IMR-90 (cell line): Measurements from ENCODE around the gene ARHGEF7. TPM values are rescaled to one million over a fixed set of nuclear protein-coding genes. Genes with fewer than 3 reads are reported as not detected.

ENCODE experiments used
- ATAC-seq: fragments of 200-7000 bp; cut with Tn5 transposase; 2 replicates; pipeline ENCODE4 v1.9.1; 2020; ENCODE audit warnings: low read depth, mild to moderate bottlenecking, moderate library complexity
- BruUV-seq: library from RNA; stranded (reverse); fragments of 400-500 nt; replicated peaks from 2 replicates; lab custom pipeline; 2021; lab: Mats Ljungman, UMichigan
- CTCF ChIA-PET: fragments of 300-600 bp; formaldehyde crosslinking; extraction: SDS; loops from one replicate; lab custom pipeline; 2021; ENCODE audit warnings: antibody characterized with exemption; lab: Yijun Ruan, JAX
- POLR2A ChIA-PET: fragments of 300-600 bp; sonication (Branson Sonifier 250); formaldehyde crosslinking; loops from one replicate; lab custom pipeline; 2022; ENCODE audit warnings: antibody characterized with exemption; ENCODE audit not compliant: unreplicated experiment; lab: Charles Lee
- DNase-seq: peaks from one replicate; pipeline ENCODE4 v3.0.0; 2013
- H2AFZ ChIP-seq: replicated peaks from 2 replicates; pipeline ENCODE3; 2013; ENCODE audit warnings: low read length, mild to moderate bottlenecking; ENCODE audit not compliant: poor library complexity
- H2AK5ac ChIP-seq: 2 replicates; pipeline ENCODE4 v1.6.1; 2013; ENCODE audit warnings: low read depth, low read length, inconsistent platforms
- H2AK9ac ChIP-seq: replicated peaks from 2 replicates; pipeline ENCODE3; 2013; ENCODE audit warnings: mild to moderate bottlenecking, low read depth, low read length, moderate library complexity; ENCODE audit not compliant: poor library complexity
- H2BK120ac ChIP-seq: 2 replicates; pipeline ENCODE4 v1.6.1; 2013; ENCODE audit warnings: low read depth, low read length, inconsistent platforms
- H2BK15ac ChIP-seq: 3 replicates; pipeline ENCODE4 v1.6.1; 2013; ENCODE audit warnings: low read depth, low read length, inconsistent platforms
- H2BK20ac ChIP-seq: 2 replicates; pipeline ENCODE4 v1.6.1; 2013; ENCODE audit warnings: low read depth, mild to moderate bottlenecking, inconsistent platforms, low read length, moderate library complexity
- H2BK5ac ChIP-seq: 2 replicates; pipeline ENCODE4 v1.6.1; 2013; ENCODE audit warnings: mild to moderate bottlenecking, low read depth, low read length, inconsistent platforms; ENCODE audit not compliant: poor library complexity, severe bottlenecking
- H3K14ac ChIP-seq: replicated peaks from 2 replicates; pipeline ENCODE4 v1.6.1; 2013; ENCODE audit warnings: low read depth, low read length, inconsistent platforms
- H3K18ac ChIP-seq: 2 replicates; pipeline ENCODE4 v1.6.1; 2013; ENCODE audit warnings: low read depth, low read length, control low read depth
- H3K23ac ChIP-seq: 2 replicates; pipeline ENCODE4 v1.6.1; 2013; ENCODE audit warnings: low read depth, low read length, inconsistent platforms
- H3K27ac ChIP-seq: 2 replicates; pipeline ENCODE4 v1.5.1; 2013; ENCODE audit warnings: mild to moderate bottlenecking, control low read depth, low read length; ENCODE audit not compliant: insufficient read depth
- H3K27me3 ChIP-seq: 2 replicates; pipeline ENCODE4 v1.6.1; 2013; ENCODE audit warnings: low read length; ENCODE audit not compliant: control insufficient read depth, insufficient read depth
- H3K36me3 ChIP-seq: 2 replicates; pipeline ENCODE4 v1.6.1; 2013; ENCODE audit warnings: low read length, mixed read lengths; ENCODE audit not compliant: control insufficient read depth, insufficient read depth
- H3K4ac ChIP-seq: 2 replicates; pipeline ENCODE4 v1.6.1; 2013; ENCODE audit warnings: low read depth, low read length, inconsistent platforms
- H3K4me1 ChIP-seq: 2 replicates; pipeline ENCODE4 v1.6.1; 2013; ENCODE audit warnings: low read length, mixed read lengths; ENCODE audit not compliant: control insufficient read depth, insufficient read depth
- H3K4me2 ChIP-seq: 2 replicates; pipeline ENCODE4 v1.6.1; 2013; ENCODE audit warnings: low read depth, mild to moderate bottlenecking, control low read depth, low read length, moderate library complexity
- H3K4me3 ChIP-seq: 2 replicates; pipeline ENCODE4 v1.5.1; 2013; ENCODE audit warnings: low read depth, mild to moderate bottlenecking, control low read depth, low read length, moderate library complexity; ENCODE audit not compliant: insufficient read depth
- H3K56ac ChIP-seq: 2 replicates; pipeline ENCODE4 v1.6.1; 2013; ENCODE audit warnings: low read length, inconsistent platforms; ENCODE audit not compliant: insufficient read depth; ENCODE audit errors: extremely low read depth
- H3K79me1 ChIP-seq, 2 experiments: 2 replicates each; pipeline ENCODE4 v1.6.1; 2013; ENCODE audit warnings: low read length in 2 of 2, inconsistent platforms in 1 of 2, low read depth in 1 of 2
- H3K9ac ChIP-seq: 2 replicates; pipeline ENCODE4 v1.6.1; 2013; ENCODE audit warnings: low read depth, low read length, control low read depth
- H3K9me1 ChIP-seq: 2 replicates; pipeline ENCODE4 v1.6.1; 2013; ENCODE audit warnings: low read length, inconsistent platforms; ENCODE audit not compliant: insufficient read depth
- H3K9me3 ChIP-seq: 2 replicates; pipeline ENCODE4 v1.6.1; 2013; ENCODE audit warnings: low read length; ENCODE audit not compliant: control insufficient read depth, insufficient read depth
- H4K20me1 ChIP-seq: 2 replicates; pipeline ENCODE4 v1.6.1; 2013; ENCODE audit warnings: low read length, inconsistent platforms; ENCODE audit not compliant: insufficient read depth
- H4K5ac ChIP-seq: 2 replicates; pipeline ENCODE4 v1.6.1; 2013; ENCODE audit warnings: mild to moderate bottlenecking, low read depth, low read length, control low read depth
- H4K8ac ChIP-seq, 2 experiments: 2 replicates each; pipeline ENCODE4 v1.6.1; 2013; ENCODE audit warnings: low read depth in 2 of 2, low read length in 2 of 2, control low read depth in 1 of 2, inconsistent platforms in 1 of 2
- H4K91ac ChIP-seq: 2 replicates; pipeline ENCODE4 v1.6.1; 2013; ENCODE audit warnings: low read depth, low read length, inconsistent platforms; ENCODE audit not compliant: insufficient read depth
- BHLHE40 ChIP-seq: fragments of 150-350 bp; IDR thresholded peaks from 2 replicates; pipeline ENCODE4 v1.6.1; 2016; ENCODE audit warnings: mild to moderate bottlenecking, low read depth, low read length
- CEBPB ChIP-seq: IDR thresholded peaks from 2 replicates; pipeline ENCODE4 v1.6.1; 2012; ENCODE audit warnings: low read depth, low read length, improper control_type of control experiment
- CHD1 ChIP-seq: IDR thresholded peaks from 2 replicates; pipeline ENCODE4 v1.6.1; 2012; ENCODE audit warnings: low read depth, low read length, improper control_type of control experiment
- MAFK ChIP-seq: IDR thresholded peaks from 2 replicates; pipeline ENCODE4 v1.6.1; 2012; ENCODE audit warnings: low read depth, low read length, improper control_type of control experiment
- MAZ ChIP-seq: IDR thresholded peaks from 2 replicates; pipeline ENCODE4 v1.6.1; 2012; ENCODE audit warnings: low read depth, mild to moderate bottlenecking, low read length, improper control_type of control experiment, moderate library complexity, borderline replicate concordance
- MXI1 ChIP-seq: IDR thresholded peaks from 2 replicates; pipeline ENCODE4 v1.6.1; 2012; ENCODE audit warnings: low read depth, mild to moderate bottlenecking, low read length, moderate library complexity, borderline replicate concordance
- NFE2L2 ChIP-seq: fragments of 150-350 bp; IDR thresholded peaks from 2 replicates; pipeline ENCODE4 v1.6.1; 2016; ENCODE audit warnings: low read depth, mild to moderate bottlenecking, low read length
- POLR2A ChIP-seq: IDR thresholded peaks from 2 replicates; pipeline ENCODE4 v1.6.1; 2012; ENCODE audit warnings: mild to moderate bottlenecking, low read depth, low read length
- RAD21 ChIP-seq: IDR thresholded peaks from 2 replicates; pipeline ENCODE4 v1.6.1; 2012; ENCODE audit warnings: low read length, improper control_type of control experiment
- RCOR1 ChIP-seq: IDR thresholded peaks from 2 replicates; pipeline ENCODE4 v1.6.1; 2012; ENCODE audit warnings: mild to moderate bottlenecking, low read length, improper control_type of control experiment; ENCODE audit not compliant: insufficient replicate concordance
- RFX5 ChIP-seq: IDR thresholded peaks from 2 replicates; pipeline ENCODE4 v1.8.0; 2012; ENCODE audit warnings: low read depth, mild to moderate bottlenecking, low read length, moderate library complexity
- SMC3 ChIP-seq: fragments of 150-350 bp; IDR thresholded peaks from 2 replicates; pipeline ENCODE4 v1.6.1; 2016; ENCODE audit warnings: low read depth, mild to moderate bottlenecking, antibody characterized with exemption, low read length, moderate library complexity
- WGBS, 2 experiments: methylation state at CpG; one replicate each; pipeline versions ENCODE4 v1.1.5 to v1.1.7; 2013; ENCODE audit warnings: missing lambda C conversion rate in 2 of 2; ENCODE audit not compliant: insufficient read length in 1 of 2; ENCODE audit errors: extremely low coverage in 2 of 2; 5-methylcytosine and 5-hydroxymethylcytosine counted together
- dilution Hi-C: fragments of 300-500 bp; cut with HindIII; formaldehyde crosslinking; loops from one replicate; pipeline ENCODE4 v1.14.3; 2018; ENCODE audit warnings: low sequenced_read_pairs; ENCODE audit not compliant: unreplicated experiment
- in situ Hi-C: fragments of 300-500 bp; cut with MboI; formaldehyde crosslinking; loops from 3 replicates; pipeline ENCODE4 v1.14.3; 2019; ENCODE audit warnings: low sequenced_read_pairs, inconsistent platforms, mixed read lengths
- intact Hi-C: fragments of 100-400 bp; cut with micrococcal nuclease; formaldehyde crosslinking; loops from 2 replicates; pipeline ENCODE4 v1.10.0; 2022
- polyA plus RNA-seq, 3 experiments: library from polyadenylated mRNA; depleted of rRNA; stranded (reverse); fragments of >200 nt; gene quantifications; 2 replicates each; pipeline ENCODE4 v1.2.3, GENCODE V29; 2012; ENCODE audit warnings: low replicate concordance in 1 of 3
- total RNA-seq: library from RNA; depleted of rRNA; stranded (reverse); fragments of >200 nt; gene quantifications from 2 replicates; pipeline ENCODE4 v1.2.3, GENCODE V29; 2012
- TF ChIP-seq, protein P1 (sequence below): fragments of 150-350 bp; IDR thresholded peaks from 2 replicates; pipeline ENCODE4 v1.6.1; 2016; ENCODE audit warnings: low read depth, mild to moderate bottlenecking, low read length, moderate library complexity, borderline replicate concordance
- TF ChIP-seq, protein P2 (sequence below): conservative IDR thresholded peaks from 2 replicates; pipeline ENCODE4 v1.5.1; 2012; ENCODE audit warnings: mild to moderate bottlenecking, low read depth, low read length, improper control_type of control experiment

ARHGEF7 gene
- total and polyA plus RNA-seq, 2 of the 4 experiments (the other 2 are of a cell fraction), result 32.9 to 59.0 TPM

DNA sequence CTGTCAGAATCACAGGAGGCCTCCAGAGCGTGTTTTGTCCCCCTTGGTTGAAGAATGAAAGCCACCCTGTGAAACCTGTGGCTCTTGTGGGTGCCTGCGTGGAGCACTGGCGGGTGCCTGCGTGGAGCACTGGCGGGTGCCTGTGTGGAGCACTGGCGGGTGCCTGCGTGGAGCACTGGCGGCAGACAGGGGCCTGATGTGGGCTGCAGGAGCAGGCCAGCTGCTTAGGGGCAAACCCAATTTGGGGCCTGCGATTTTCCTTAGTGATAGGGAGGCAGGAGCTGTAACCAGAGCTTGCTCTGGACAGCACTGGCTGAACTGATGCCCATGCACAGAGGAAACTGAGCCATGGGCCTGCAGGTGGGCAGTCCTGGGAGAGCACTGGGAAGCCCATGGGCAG, 24.3 kb downstream of the ARHGEF7 start:
- CTCF ChIA-PET, result no interaction called here

More for the DNA sequence above, 24.3 kb downstream of the ARHGEF7 start:
- ATAC-seq (no peak), DNase-seq (no peak)
- no peak overlapping the region for H3K23ac ChIP-seq
- TF ChIP-seq CHD1 (no peak), RFX5 (no peak), RAD21 (no peak), POLR2A (no peak), MAFK (no peak), BHLHE40 (no peak), NFE2L2 (no peak), RCOR1 (no peak), SMC3 (no peak), CEBPB (no peak), MXI1 (no peak), MAZ (no peak)
- TF ChIP-seq, protein P1, sequence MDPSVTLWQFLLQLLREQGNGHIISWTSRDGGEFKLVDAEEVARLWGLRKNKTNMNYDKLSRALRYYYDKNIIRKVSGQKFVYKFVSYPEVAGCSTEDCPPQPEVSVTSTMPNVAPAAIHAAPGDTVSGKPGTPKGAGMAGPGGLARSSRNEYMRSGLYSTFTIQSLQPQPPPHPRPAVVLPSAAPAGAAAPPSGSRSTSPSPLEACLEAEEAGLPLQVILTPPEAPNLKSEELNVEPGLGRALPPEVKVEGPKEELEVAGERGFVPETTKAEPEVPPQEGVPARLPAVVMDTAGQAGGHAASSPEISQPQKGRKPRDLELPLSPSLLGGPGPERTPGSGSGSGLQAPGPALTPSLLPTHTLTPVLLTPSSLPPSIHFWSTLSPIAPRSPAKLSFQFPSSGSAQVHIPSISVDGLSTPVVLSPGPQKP, result no peak
- TF ChIP-seq, protein P2, sequence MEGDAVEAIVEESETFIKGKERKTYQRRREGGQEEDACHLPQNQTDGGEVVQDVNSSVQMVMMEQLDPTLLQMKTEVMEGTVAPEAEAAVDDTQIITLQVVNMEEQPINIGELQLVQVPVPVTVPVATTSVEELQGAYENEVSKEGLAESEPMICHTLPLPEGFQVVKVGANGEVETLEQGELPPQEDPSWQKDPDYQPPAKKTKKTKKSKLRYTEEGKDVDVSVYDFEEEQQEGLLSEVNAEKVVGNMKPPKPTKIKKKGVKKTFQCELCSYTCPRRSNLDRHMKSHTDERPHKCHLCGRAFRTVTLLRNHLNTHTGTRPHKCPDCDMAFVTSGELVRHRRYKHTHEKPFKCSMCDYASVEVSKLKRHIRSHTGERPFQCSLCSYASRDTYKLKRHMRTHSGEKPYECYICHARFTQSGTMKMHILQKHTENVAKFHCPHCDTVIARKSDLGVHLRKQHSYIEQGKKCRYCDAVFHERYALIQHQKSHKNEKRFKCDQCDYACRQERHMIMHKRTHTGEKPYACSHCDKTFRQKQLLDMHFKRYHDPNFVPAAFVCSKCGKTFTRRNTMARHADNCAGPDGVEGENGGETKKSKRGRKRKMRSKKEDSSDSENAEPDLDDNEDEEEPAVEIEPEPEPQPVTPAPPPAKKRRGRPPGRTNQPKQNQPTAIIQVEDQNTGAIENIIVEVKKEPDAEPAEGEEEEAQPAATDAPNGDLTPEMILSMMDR, result no peak
- no peak overlapping the region for H2BK5ac ChIP-seq
- no peak overlapping the region for H3K4ac ChIP-seq
- dilution Hi-C loops, result no loop called here
- H3K14ac ChIP-seq, result no peak overlapping the region
- no peak overlapping the region for H3K56ac ChIP-seq
- H2AFZ ChIP-seq, result no peak overlapping the region
- intact Hi-C loops, result no loop called here
- H3K9me1 ChIP-seq, result no peaks in the 10 kb centered on the region
- H3K27ac ChIP-seq, result no peak overlapping the region
- no peaks in the 10 kb centered on the region for H4K20me1 ChIP-seq
- H4K91ac ChIP-seq, result no peak overlapping the region
- H3K9ac ChIP-seq, result no peak overlapping the region
- H3K9me3 ChIP-seq, result no peaks in the 10 kb centered on the region
- H2BK20ac ChIP-seq, result no peak overlapping the region
- H3K36me3 ChIP-seq, result no peaks in the 10 kb centered on the region
- no peak overlapping the region for H4K8ac ChIP-seq
- 79% methylated on average over 4 of the region's 9 CpGs; no CpG with 5 or more reads in 1 of the 2 experiments for WGBS, 2 experiments
- no peaks in the 10 kb centered on the region for H3K4me1 ChIP-seq
- in situ Hi-C loops, result no loop called here
- H2AK5ac ChIP-seq, result no peak overlapping the region
- no peak overlapping the region for H3K4me3 ChIP-seq
- H3K27me3 ChIP-seq, result peaks cover 35% of the 10 kb centered on the region
- H2BK120ac ChIP-seq, result no peak overlapping the region
- H3K18ac ChIP-seq, result no peak overlapping the region
- H3K4me2 ChIP-seq, result no peak overlapping the region
- H4K5ac ChIP-seq, result no peak overlapping the region
- H3K79me1 ChIP-seq, result no peaks in the 10 kb centered on the region
- H2BK15ac ChIP-seq, result no peak overlapping the region
- POLR2A ChIA-PET, result no interaction called here
- BruUV-seq, result no TSS peak
- H2AK9ac ChIP-seq, result no peak overlapping the region
